Lower leg skin (tissue), 3 donors: ENCODE data around the gene UBTD1.

ENCODE experiments used
- POLR2A ChIP-seq, 2 donors: fragments of 450-650 bp; IDR thresholded peaks; one replicate each; pipeline ENCODE4 v1.6.1; 2016 to 2017; ENCODE audit warnings: antibody characterized with exemption in 2 of 2, mild to moderate bottlenecking in 1 of 2, moderate library complexity in 1 of 2
- TF ChIP-seq, protein P1 (sequence below), 3 donors: fragments of 450-650 bp; IDR thresholded peaks; one replicate each; pipeline ENCODE4 v1.5.1; 2016; ENCODE audit warnings: antibody characterized with exemption in 3 of 3, mild to moderate bottlenecking in 3 of 3, moderate library complexity in 2 of 3

DNA sequence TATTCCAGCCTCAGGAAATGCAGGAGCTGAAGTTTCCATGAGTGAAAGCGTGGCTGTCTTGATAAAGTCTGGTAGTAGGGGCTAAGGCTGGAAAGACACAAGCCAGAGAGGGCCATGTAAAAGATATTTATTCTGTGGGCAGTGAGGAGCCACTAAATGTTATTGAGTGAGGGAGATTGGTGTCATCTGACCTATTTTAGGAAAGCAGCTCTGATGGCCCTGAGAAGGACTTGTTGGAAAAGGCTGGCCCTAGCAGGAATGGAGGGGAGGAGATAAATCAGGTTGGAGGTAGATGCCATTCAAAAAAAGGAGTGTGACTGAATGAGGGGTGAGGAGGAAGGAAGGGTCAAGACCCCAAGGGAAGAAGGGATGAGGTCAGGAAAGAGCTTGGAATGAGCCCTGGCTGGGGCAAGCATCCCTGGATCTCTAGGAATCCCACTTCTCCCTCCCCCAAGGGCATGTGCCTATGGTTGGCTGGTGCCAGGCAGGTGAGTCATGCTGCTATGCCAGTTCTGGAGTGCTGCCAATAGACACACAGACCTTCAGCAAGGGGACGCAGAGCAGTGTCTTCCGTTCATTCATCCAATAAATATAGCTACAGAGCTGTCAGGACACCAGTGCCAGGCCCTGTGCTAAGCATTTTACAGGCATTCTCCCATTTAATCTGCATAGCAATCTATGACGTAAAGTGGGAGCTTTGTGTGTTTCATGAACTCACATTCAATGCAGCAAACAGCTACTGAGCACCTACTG lies 75.8 kb downstream of the UBTD1 start:
- TF ChIP-seq, protein P1, sequence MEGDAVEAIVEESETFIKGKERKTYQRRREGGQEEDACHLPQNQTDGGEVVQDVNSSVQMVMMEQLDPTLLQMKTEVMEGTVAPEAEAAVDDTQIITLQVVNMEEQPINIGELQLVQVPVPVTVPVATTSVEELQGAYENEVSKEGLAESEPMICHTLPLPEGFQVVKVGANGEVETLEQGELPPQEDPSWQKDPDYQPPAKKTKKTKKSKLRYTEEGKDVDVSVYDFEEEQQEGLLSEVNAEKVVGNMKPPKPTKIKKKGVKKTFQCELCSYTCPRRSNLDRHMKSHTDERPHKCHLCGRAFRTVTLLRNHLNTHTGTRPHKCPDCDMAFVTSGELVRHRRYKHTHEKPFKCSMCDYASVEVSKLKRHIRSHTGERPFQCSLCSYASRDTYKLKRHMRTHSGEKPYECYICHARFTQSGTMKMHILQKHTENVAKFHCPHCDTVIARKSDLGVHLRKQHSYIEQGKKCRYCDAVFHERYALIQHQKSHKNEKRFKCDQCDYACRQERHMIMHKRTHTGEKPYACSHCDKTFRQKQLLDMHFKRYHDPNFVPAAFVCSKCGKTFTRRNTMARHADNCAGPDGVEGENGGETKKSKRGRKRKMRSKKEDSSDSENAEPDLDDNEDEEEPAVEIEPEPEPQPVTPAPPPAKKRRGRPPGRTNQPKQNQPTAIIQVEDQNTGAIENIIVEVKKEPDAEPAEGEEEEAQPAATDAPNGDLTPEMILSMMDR (IDR thresholded peaks at IDR 0.05) = no peak
- TF ChIP-seq POLR2A (IDR thresholded peaks at IDR 0.05) = no peak
